Lower leg skin (tissue), 4 donors: ENCODE data around the gene KCNA5. TPM values are rescaled to one million over a fixed set of nuclear protein-coding genes. Genes with fewer than 3 reads are reported as not detected.

Experiments used
- DNase-seq, 2 donors: peaks; one replicate each; pipeline ENCODE4 v3.0.0-alpha.2; 2019; ENCODE audit warnings: low spot score in 2 of 2
- H3K4me3 ChIP-seq: fragments of 200-600 bp; sonication (generic); 2 replicates; pipeline ENCODE4 v1.5.1; 2017; ENCODE audit warnings: mild to moderate bottlenecking, low read depth; ENCODE audit not compliant: poor library complexity, severe bottlenecking
- POLR2A ChIP-seq, 2 donors: fragments of 450-650 bp; IDR thresholded peaks; one replicate each; pipeline ENCODE4 v1.6.1; 2016 to 2017; ENCODE audit warnings: antibody characterized with exemption in 2 of 2, mild to moderate bottlenecking in 1 of 2, moderate library complexity in 1 of 2
- WGBS, 2 donors: methylation state at CpG; one replicate each; pipeline ENCODE4 v1.1.5; 2018; 5-methylcytosine and 5-hydroxymethylcytosine counted together
- intact Hi-C: fragments of 100-400 bp; cut with DNase I; formaldehyde crosslinking; loops from one replicate; pipeline ENCODE4 v1.15.0; 2023; ENCODE audit warnings: low total_unique reads
- total RNA-seq, 4 donors: library from RNA; depleted of rRNA; stranded (reverse); fragments of >200 nt; gene quantifications; one replicate each; pipeline ENCODE4 v1.1.0, GENCODE V29; 2016
- TF ChIP-seq, protein P1 (sequence below), 3 donors: fragments of 450-650 bp; IDR thresholded peaks; one replicate each; pipeline ENCODE4 v1.5.1; 2016; ENCODE audit warnings: antibody characterized with exemption in 3 of 3, mild to moderate bottlenecking in 3 of 3, moderate library complexity in 2 of 3

Gene KCNA5
- total RNA-seq, 4 donors from 2014 or later, result 0.11 to 0.62 (median 0.33) TPM

DNA sequence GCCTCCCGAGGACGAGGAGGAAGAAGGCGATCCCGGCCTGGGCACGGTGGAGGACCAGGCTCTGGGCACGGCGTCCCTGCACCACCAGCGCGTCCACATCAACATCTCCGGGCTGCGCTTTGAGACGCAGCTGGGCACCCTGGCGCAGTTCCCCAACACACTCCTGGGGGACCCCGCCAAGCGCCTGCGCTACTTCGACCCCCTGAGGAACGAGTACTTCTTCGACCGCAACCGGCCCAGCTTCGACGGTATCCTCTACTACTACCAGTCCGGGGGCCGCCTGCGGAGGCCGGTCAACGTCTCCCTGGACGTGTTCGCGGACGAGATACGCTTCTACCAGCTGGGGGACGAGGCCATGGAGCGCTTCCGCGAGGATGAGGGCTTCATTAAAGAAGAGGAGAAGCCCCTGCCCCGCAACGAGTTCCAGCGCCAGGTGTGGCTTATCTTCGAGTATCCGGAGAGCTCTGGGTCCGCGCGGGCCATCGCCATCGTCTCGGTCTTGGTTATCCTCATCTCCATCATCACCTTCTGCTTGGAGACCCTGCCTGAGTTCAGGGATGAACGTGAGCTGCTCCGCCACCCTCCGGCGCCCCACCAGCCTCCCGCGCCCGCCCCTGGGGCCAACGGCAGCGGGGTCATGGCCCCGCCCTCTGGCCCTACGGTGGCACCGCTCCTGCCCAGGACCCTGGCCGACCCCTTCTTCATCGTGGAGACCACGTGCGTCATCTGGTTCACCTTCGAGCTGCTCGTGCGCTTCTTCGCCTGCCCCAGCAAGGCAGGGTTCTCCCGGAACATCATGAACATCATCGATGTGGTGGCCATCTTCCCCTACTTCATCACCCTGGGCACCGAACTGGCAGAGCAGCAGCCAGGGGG, 979 bp downstream of the KCNA5 start:
- 58 to 72% methylated on average over 64 to 71 of the region's 71 CpGs for WGBS, 2 donors
- no peak overlapping the region for H3K4me3 ChIP-seq
- no peak for TF ChIP-seq POLR2A (IDR thresholded peaks at IDR 0.05)
- TF ChIP-seq, protein P1, sequence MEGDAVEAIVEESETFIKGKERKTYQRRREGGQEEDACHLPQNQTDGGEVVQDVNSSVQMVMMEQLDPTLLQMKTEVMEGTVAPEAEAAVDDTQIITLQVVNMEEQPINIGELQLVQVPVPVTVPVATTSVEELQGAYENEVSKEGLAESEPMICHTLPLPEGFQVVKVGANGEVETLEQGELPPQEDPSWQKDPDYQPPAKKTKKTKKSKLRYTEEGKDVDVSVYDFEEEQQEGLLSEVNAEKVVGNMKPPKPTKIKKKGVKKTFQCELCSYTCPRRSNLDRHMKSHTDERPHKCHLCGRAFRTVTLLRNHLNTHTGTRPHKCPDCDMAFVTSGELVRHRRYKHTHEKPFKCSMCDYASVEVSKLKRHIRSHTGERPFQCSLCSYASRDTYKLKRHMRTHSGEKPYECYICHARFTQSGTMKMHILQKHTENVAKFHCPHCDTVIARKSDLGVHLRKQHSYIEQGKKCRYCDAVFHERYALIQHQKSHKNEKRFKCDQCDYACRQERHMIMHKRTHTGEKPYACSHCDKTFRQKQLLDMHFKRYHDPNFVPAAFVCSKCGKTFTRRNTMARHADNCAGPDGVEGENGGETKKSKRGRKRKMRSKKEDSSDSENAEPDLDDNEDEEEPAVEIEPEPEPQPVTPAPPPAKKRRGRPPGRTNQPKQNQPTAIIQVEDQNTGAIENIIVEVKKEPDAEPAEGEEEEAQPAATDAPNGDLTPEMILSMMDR (IDR thresholded peaks at IDR 0.05), result no peak
- intact Hi-C loops, result no loop called here
- no peak for DNase-seq

DNA sequence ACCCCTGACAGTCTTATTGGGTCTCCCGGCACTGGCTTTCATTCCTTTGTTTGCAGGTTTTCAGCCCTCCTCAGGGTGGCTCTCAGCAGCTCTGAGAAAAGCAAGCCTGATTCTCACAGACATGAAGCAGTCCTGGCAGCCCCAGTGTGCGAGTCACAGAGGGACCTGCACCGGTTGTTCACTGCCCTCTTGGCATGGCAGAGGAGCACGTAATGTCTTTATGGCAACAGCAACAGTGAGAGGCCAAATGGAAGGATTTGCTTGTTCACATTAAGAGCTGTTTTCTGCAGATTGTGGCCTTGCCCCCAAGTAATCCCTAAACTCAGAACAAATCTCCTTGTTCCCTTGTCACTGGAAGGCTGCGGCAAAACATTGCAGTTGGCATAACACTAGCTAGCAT, 3.4 kb downstream of the KCNA5 start:
- WGBS, 2 donors, result 24 to 36% methylated on average over 5 of the region's 5 CpGs
- H3K4me3 ChIP-seq, result no peak overlapping the region
- intact Hi-C loops, result no loop called here
- no peak for DNase-seq
- TF ChIP-seq, protein P1 (IDR thresholded peaks at IDR 0.05), result no peak
- TF ChIP-seq POLR2A (IDR thresholded peaks at IDR 0.05), result no peak

DNA sequence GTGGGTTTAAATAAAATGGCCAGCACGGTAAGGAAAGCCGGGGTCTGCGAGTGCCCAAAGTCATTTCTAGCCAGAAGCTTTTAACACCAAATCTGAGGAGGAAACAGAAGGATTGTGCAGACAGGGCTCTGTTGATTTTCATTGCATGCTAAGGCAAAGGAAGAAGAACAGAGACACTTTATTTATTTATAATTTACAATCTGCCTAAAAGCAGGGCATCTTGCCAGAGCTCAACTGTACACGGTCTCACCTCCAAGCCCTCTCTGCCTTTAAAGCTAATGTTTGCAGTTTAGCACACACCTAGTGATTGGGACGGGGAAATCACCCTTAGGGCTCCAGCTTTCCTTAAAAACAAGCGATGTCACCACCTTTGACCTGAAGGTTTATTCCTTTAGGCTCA, 4.0 kb downstream of the KCNA5 start:
- H3K4me3 ChIP-seq, result no peak overlapping the region
- TF ChIP-seq, protein P1 (IDR thresholded peaks at IDR 0.05), result no peak
- no peak for TF ChIP-seq POLR2A (IDR thresholded peaks at IDR 0.05)
- no peak for DNase-seq
- intact Hi-C loops, result no loop called here
- WGBS, 2 donors, result 34 to 37% methylated on average over 6 of the region's 6 CpGs

DNA sequence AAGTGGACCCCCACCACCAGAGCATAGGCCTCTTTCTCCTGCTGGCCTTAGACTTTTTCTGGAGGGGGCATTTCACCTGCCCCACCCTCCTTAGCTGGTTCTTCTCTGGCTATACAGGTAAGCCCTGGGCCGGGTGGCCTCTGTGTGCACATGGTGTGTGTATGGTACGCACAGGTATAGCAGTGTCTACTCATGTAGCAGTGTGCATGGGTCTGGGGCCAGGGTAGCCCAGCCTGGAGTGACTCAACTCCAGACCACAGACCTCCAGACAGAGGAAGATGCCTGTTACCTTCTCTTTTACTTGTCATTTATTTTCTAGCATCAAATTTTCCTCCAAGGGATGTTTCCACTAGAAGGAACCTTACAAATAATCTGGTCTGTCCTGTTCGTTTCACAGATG, 6.9 kb downstream of the KCNA5 start:
- DNase-seq, result no peak
- WGBS, 2 donors, result 76 to 80% methylated on average over 3 of the region's 3 CpGs
- TF ChIP-seq, protein P1 (IDR thresholded peaks at IDR 0.05), result no peak
- no peak for TF ChIP-seq POLR2A (IDR thresholded peaks at IDR 0.05)
- intact Hi-C loops, result no loop called here
- H3K4me3 ChIP-seq, result no peak overlapping the region

DNA sequence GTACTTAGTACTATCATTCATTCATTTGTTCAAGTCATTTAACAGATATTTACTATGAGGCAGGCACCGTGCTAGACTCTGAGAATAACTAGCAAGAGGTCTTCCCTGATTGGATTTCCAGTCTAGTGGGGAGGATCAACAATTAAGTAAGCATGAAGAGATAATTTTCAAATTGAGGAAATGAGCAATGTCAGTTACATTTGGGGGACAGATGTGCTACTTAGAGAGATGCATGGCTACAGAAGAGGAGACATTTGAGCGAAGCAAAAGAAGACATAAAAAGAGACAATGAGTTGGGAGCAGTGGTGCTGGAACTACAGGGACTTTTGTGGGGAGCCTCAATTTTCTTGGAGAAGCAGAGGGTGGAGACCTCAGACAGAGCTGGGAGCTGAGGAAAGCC, 7.7 kb downstream of the KCNA5 start:
- H3K4me3 ChIP-seq, result no peak overlapping the region
- intact Hi-C loops, result no loop called here
- TF ChIP-seq, protein P1 (IDR thresholded peaks at IDR 0.05), result no peak
- no peak for TF ChIP-seq POLR2A (IDR thresholded peaks at IDR 0.05)
- 79% methylated on average over 2 of the region's 2 CpGs for WGBS, 2 donors
- no peak for DNase-seq
